Stimulated activated naive CD8-positive, alpha-beta T cell treated with anti-CD3 and anti-CD28 coated beads, Interleukin-15, Interleukin-2, amounts not matched to agents 100 U/mL and 50 U/mL, for 24 hours (primary cell): ENCODE results near the gene TAF13.
A peak's percentile ranks its signal among the peaks of the same experiment; 100 is the strongest.
"Not testable (repeated sequence)": the region's sequence is repeated elsewhere in the genome, so short reads cannot be mapped to it uniquely, and the experiment has no call there.

Source experiments
- ATAC-seq: fragments of 150-1000 bp; cut with Tn5 transposase; one replicate; pipeline ENCODE4 v1.10.0; 2021
- DNase-seq: peaks from one replicate; pipeline ENCODE4 v3.0.0; 2021

Gene TAF13

DNA sequence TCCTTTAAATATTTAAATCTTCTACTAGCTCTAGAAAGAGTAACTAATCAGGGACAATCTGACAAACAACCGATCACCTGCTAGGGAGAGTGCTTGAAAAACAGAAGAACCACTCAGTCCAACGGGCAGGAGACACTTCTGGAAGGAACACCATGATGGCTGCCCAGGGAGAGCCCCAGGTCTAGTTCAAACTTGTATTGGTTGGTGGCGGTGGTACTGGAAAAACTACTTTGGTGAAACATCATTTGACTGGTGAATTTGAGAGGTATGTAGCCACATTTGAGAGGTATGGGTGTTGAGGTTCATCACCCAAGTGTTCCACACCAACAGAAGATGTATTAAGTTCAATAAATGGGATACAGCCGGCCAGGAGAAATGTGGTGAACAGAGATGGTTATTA lies 29.1 kb downstream of the TAF13 start:
- ATAC-seq (no peak), DNase-seq (no peak)

DNA sequence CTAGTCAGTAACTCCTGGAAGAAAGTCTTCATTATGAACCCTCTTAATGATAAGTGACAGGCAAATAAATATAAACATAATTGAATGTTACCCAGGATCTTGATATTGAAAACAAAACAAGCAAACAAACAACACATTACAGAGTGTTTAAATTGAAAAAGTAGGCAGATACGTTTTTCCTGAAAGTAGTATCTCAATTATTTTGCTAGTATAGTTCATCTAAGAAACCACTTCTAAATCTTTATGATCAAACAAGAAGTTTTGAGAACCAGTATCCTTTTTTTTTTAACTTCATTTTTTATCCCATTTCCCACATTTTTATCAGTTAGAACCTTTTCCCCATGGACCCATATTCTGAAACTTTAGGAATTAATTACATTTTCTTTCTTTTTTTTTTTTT lies 30.2 kb downstream of the TAF13 start:
- DNase-seq = no peak
- ATAC-seq = no peak

DNA sequence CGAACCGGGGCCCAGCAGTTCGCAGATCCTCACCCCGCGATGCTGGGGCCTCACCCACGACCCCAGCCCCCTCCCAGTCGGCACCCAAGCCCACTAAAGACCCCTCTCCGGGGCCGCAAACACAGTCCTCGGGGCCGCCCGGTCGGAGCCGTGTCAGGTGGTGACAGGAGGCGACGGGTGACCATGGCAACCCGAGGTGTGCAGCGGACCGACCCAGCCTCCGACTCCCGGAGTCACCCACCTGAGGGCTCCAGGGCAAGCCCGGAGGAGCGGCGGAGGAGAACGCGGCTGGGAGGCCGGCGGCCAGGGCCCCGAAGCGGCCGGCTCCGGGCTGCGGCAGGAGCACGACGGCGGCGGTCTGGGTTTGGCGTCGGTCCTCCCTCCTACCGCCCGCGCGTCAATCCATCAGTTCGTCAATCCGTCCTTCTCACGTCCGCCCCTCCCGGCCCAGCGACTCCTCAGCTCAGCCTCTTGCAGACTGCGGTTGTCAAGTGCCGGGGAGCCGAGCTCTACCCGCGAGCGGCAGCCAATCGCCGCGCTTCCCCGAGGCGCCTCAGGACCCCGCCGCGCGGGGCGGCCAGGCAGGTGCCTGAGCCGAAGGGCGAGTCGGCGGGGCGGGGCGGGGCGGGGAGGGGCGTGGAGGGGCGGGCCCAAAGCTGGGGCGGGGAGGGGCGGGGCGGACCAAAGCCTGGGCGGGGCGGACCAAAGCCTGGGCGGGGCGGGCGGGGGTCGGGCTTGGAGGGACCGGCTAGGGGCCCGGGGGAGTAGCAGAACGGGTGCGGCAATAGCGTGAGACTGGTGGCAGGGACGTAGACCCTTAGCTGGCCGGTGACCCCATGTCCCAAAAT lies 34.0 kb downstream of the TAF13 start, which contains the start of gene WDR47:
Gene WDR47, minus strand, starts transcription at position 482 of the 848 bp plus-strand sequence. CDS start 18,590 bp downstream, outside the sequence.
- ATAC-seq (peak; percentile 100), DNase-seq (peak; percentile 95)

DNA sequence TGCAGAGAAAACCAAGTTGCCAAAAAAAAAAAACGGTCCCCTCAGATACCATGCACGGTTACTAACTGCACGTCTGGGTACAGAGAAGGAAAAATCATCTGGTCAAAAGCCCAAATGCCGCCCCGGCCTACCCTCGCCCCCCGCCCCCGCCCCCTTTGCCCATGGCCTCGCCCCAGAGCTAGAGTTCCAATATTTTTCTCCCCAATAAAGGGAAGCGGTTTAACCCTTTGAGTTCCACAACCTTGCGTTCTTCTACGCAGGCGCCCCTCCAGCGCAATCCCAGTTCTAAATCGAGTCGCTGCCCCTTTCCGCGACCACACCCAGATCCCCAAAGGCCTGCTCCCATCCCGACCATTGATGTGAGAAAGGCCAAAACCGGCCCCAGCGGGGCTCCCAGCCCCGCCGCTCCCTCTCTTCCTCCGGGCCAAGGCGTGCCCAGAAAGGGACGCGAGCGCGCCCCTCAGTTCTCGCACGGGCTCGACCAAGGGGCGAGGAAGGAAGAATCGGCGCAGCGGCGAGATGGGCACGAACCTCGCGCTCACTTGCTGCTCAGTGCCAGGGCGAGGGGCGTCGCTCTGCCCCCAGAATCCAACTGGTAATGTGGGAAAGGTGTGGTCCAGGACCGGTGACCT lies 34.7 kb downstream of the TAF13 start:
- DNase-seq (peak; percentile 47), ATAC-seq (peak; percentile 10)

DNA sequence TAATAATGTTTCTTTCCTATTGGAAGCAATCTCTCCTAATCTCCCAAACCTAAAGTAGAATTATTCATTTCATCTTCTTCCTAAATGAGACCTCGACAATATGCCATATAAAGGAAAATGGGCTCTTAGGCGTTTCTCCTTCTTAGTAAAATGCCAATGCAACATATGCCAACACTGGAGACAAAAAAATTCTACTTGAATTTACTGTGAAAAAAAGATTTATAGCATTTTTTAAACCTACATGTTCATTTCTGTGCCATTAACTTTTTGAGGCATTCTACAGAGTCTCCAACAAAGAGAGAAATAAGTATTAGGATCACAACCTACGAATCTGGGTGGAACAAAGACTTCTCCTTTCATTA lies 35.2 kb downstream of the TAF13 start:
- ATAC-seq (no peak), DNase-seq (no peak)

DNA sequence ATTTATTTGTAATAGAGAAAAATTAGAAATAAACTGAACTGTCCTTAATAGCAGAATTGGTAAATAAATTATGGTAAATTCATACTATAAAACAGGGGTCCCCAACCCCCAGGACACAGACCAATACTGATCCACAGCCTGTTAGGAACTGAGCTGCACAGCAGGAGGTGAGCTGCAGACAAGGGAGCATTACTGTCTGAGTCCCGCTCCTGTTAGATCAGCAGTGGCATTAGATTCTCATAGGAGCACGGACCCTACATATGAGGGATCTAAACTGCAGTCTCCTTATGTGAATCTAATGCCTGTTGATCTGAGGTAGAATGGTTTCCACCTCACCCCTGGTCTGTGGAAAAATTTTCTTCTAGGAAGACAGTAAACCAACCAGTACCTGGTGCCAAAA lies 41.4 kb downstream of the TAF13 start:
- ATAC-seq (no peak), DNase-seq (no peak)

DNA sequence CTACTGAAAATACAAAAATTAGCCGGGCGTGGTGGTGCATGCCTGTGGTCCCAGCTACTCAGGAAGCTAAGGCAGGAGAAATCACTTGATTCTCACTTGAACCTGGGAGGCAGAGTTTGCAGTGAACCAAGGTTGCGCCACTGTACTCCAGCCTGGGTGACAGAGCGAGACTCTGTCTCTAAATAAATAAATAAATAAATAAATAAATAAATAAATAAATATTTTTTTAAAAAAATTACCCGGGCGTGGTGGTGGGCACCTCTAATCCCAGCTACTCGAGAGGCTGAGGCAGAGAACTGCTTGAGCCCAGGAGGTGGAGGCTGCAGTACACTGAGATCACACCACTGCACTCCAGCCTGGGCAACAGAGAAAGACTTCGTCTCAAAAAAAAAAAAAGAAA lies 46.3 kb downstream of the TAF13 start:
- not testable (repeated sequence) for ATAC-seq

DNA sequence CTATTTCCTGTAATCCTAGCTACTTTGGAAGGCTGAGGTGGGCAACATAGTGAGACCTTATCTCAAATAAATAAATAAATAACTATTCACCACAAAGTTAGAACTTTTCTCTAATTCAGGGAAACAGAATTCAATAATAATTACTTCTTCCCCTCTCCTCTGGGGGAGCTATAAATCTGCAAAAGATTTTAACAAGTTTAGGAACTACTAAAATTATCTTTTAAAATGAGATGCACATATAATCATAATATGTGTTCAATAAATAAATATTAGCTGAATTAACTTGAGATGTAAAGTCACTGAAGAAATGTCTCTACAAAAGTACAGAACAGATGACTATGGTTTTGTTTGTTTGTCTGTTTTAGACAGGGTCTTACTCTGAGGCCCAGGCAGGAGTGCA lies 48.0 kb downstream of the TAF13 start:
- ATAC-seq (no peak), DNase-seq (no peak)

More for the DNA sequence above, 46.3 kb downstream of the TAF13 start:
- DNase-seq = not testable (repeated sequence)

DNA sequence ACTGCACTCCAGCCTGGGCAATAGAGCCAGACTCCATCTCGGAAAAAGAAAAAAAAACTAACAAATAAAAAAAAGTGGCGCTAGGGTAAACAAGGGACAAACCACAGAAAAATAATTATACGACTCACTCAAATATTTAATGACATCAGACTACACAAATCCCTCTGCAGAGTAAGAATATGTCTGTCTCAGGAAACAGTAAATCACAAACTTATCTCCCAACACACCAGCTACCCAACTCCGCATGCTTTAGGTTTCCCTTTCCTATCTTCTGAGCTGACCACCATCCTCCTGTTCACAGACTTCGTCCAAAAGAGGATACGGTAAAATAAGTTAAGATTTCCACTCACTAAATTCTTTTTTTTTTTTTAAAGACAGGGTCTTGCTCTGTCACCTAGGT lies 50.1 kb downstream of the TAF13 start:
- no peak for ATAC-seq
- DNase-seq = no peak

DNA sequence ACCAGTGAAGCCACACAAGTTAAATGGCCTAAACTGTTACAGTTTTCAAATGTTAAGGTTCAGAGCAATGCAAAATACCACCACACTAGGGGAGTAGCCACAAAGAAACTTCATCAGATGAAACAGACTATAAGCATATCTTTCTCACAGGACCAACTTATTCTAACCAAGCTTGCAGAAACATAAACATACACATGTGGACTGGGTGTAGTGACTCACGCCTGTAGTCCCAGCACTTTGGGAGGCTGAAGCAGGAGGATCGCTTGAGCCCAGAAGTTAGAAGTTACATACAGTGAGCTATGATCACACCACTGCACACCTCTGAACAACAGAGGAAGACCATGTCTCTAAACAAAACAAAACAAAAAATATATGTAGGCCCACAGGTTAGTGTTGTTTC lies 51.2 kb downstream of the TAF13 start:
- ATAC-seq (no peak), DNase-seq (no peak)

DNA sequence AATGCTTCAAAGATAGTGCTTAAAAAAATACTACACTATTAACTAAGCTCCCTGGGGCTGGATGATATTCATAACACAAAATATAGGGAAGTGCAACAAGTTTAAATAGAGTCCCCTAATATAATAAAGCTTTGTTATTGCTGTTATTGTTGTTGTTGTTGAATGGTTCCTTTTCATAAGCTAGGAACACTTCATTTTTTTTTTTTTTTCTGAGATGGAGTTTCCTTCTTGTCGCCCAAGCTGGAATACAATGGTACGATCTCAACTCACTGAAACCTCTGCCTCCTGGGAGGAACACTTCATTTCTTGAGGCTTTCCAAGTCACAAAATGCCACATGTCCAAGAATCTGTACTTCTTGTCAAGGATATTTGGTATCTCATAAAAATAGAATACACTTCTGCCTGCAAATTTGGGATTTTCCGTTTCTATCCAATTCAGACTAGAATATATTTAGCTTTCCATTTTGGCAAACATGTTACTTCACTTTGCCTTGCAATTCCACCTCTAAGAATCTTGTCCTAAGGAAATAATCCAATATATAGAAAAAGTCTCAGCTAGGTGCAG lies 55.0 kb downstream of the TAF13 start:
- DNase-seq (no peak), ATAC-seq (no peak)

DNA sequence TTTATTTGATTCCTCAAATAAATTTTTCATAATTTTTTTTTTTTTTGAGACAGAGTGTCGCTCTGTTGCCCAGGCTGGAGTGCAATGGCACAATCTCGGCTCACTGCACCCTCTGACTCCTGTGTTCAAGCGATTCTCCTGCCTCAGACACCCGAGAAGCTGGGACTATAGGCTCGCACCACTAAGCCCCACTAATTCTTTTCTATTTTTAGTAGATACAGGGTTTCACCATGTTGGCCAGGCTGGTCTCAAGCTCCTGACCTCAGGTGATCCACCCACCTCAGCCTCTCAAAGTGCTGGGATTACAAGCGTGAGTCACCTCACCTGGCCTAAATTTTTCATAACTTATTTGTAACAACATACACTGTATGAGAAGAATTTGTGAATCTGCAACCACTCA lies 58.1 kb downstream of the TAF13 start:
- not testable (repeated sequence) for DNase-seq, ATAC-seq

DNA sequence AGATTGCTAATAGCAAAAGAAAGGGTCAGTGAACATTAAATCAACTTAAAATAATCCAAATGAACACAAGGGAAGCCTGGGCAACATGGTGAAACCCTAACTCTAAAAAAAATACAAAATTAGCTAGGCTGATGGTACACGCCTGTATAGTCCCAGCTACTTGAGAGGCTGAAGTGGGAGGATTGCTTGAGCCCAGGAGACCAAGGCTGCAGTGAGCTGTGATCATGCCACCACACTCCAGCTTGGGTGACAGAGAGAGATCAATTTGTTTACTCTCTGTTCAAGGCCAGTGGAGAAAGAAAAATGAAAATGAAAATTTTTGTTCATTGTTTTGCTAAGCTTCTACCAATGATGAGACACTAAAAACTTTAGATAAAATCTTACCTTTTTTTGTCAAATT lies 58.7 kb downstream of the TAF13 start:
- DNase-seq = no peak
- no peak for ATAC-seq
